GM12878 (cell line): ENCODE measurements around the gene AP3B1. TPM values are rescaled to one million over a fixed set of nuclear protein-coding genes. Genes with fewer than 3 reads are reported as not detected.

ENCODE experiments used
- ATAC-seq: fragments of 200-7000 bp; cut with Tn5 transposase; 3 replicates; pipeline ENCODE4 v1.9.1; 2020; ENCODE audit warnings: mild to moderate bottlenecking, moderate library complexity
- BruUV-seq: library from RNA; stranded (reverse); fragments of 400-500 nt; replicated peaks from 2 replicates; lab custom pipeline; 2021; lab: Mats Ljungman, UMichigan
- CTCF ChIA-PET: fragments of 300-600 bp; sonication (Branson Sonifier 250); formaldehyde crosslinking; extraction: SDS; loops from one replicate; lab custom pipeline; 2021; ENCODE audit warnings: inconsistent platforms; lab: Yijun Ruan, JAX
- POLR2A ChIA-PET: fragments of 350-600 bp; formaldehyde crosslinking; extraction: SDS; loops from one replicate; lab custom pipeline; 2021; ENCODE audit warnings: inconsistent platforms; lab: Charles Lee
- RAD21 ChIA-PET: fragments of 300-600 bp; sonication (Branson Sonifier 250); formaldehyde crosslinking; loops from one replicate; lab custom pipeline; 2023; ENCODE audit warnings: antibody characterized with exemption; ENCODE audit not compliant: unreplicated experiment; lab: Charles Lee
- SMC1A ChIA-PET: fragments of 300-600 bp; sonication (Branson Sonifier 250); formaldehyde crosslinking; loops from one replicate; lab custom pipeline; 2023; ENCODE audit not compliant: unreplicated experiment, uncharacterized antibody; lab: Charles Lee
- DNase-seq: peaks from one replicate; pipeline ENCODE4 v3.0.0-alpha.2; 2011; ENCODE audit warnings: low read depth, low spot score
- FAIRE-seq: peaks from 3 replicates; lab custom pipeline; 2011; peaks lifted over from hg19 to GRCh38; lab: Jason Lieb, UNC
- H2AFZ ChIP-seq: 2 replicates; pipeline ENCODE4 v1.6.0; 2011; ENCODE audit warnings: low read depth, low read length, control low read depth; ENCODE audit not compliant: control insufficient read depth
- H3K27ac ChIP-seq: 2 replicates; pipeline ENCODE4 v1.5.1; 2011; ENCODE audit warnings: control low read depth; ENCODE audit not compliant: control insufficient read depth, insufficient read depth
- H3K27me3 ChIP-seq, 2 experiments: replicated peaks in 1 of 2; 2 replicates each; pipeline versions ENCODE4 v1.6.0 to v1.6.1; 2011; ENCODE audit warnings: low read length in 1 of 2; ENCODE audit not compliant: control insufficient read depth in 2 of 2, insufficient read depth in 2 of 2
- H3K36me3 ChIP-seq, 2 experiments: 2 replicates each; pipeline ENCODE4 v1.5.1; 2011; ENCODE audit warnings: low read length in 1 of 2; ENCODE audit not compliant: control insufficient read depth in 2 of 2, insufficient read depth in 2 of 2
- H3K4me1 ChIP-seq: 2 replicates; pipeline ENCODE4 v1.6.1; 2011; ENCODE audit warnings: mild to moderate bottlenecking, low read length, moderate library complexity, mixed read lengths; ENCODE audit not compliant: control insufficient read depth, insufficient read depth
- H3K4me2 ChIP-seq: 2 replicates; pipeline ENCODE4 v1.6.0; 2011; ENCODE audit warnings: control low read depth; ENCODE audit not compliant: control insufficient read depth, insufficient read depth
- H3K4me3 ChIP-seq: fragments of 200-600 bp; sonication (generic); 2 replicates; pipeline ENCODE4 v1.5.1; 2016
- H3K79me2 ChIP-seq: 2 replicates; pipeline ENCODE4 v1.6.0; 2011; ENCODE audit warnings: low read length; ENCODE audit not compliant: control insufficient read depth, insufficient read depth
- H3K9ac ChIP-seq: 2 replicates; pipeline ENCODE4 v1.8.0; 2011; ENCODE audit warnings: low read length, control low read depth, mixed read lengths; ENCODE audit not compliant: control insufficient read depth, insufficient read depth
- H3K9me3 ChIP-seq: replicated peaks from 3 replicates; pipeline ENCODE4 v1.5.1; 2011; ENCODE audit warnings: mild to moderate bottlenecking, low read length; ENCODE audit not compliant: control insufficient read depth, insufficient read depth
- H4K20me1 ChIP-seq: 2 replicates; pipeline ENCODE4 v1.6.0; 2011; ENCODE audit not compliant: control insufficient read depth, insufficient read depth
- KAT2A ChIP-seq: conservative IDR thresholded peaks from 2 replicates; pipeline ENCODE4 v1.6.1; 2011; ENCODE audit warnings: low read depth, low read length; ENCODE audit not compliant: control insufficient read depth
- RFX5 ChIP-seq: IDR thresholded peaks from 2 replicates; pipeline ENCODE4 v1.6.1; 2011; ENCODE audit warnings: low read depth, low read length, improper control_type of control experiment
- SRF ChIP-seq, 2 experiments: IDR thresholded peaks; 2 replicates each; pipeline ENCODE4 v1.6.1; 2011; ENCODE audit warnings: low read depth in 2 of 2, low read length in 2 of 2, mild to moderate bottlenecking in 1 of 2, moderate library complexity in 1 of 2
- WGBS: methylation state at CpG from one replicate; pipeline ENCODE4 v1.1.6; 2016; ENCODE audit warnings: low lambda C conversion rate; ENCODE audit not compliant: insufficient replicate concordance, insufficient coverage; ENCODE audit errors: missing lambda C conversion rate; 5-methylcytosine and 5-hydroxymethylcytosine counted together
- in situ Hi-C: fragments of 300-500 bp; cut with MboI; formaldehyde crosslinking; loops from 9 replicates; pipeline ENCODE4 v1.14.3; 2018; ENCODE audit warnings: mixed read lengths
- intact Hi-C: fragments of 100-400 bp; cut with micrococcal nuclease; formaldehyde crosslinking; loops from one replicate; pipeline ENCODE4 v1.14.2; 2022; ENCODE audit not compliant: unreplicated experiment
- polyA plus RNA-seq, 11 experiments: library from polyadenylated mRNA; depleted of rRNA in 4 of 11; unstranded in 6 of 11; stranded (reverse) in 5 of 11; fragments of >200 nt; fragmentation: Nextera tagmentation in 4 of 11; fragmentation: Illumina TruSeq in 1 of 11; extraction: Ambion mirVana in 4 of 11; extraction: Trizol in 1 of 11; gene quantifications; 1 replicate in 1 of 11; 2 replicates in 10 of 11; pipeline versions ENCODE4 v1.2.1 to v1.2.3, GENCODE V29; 2011 to 2016; ENCODE audit warnings: inconsistent platforms in 2 of 11, missing spikeins in 2 of 11, low read depth in 1 of 11
- total RNA-seq, 4 experiments: library from RNA; depleted of rRNA in 3 of 4; stranded (reverse); fragments of >200 nt in 3 of 4; fragmentation: Illumina TruSeq in 1 of 4; extraction: Trizol in 1 of 4; gene quantifications; 2 replicates each; pipeline versions ENCODE4 v1.2.1 to v1.2.3, GENCODE V29; 2013 to 2021
- TF ChIP-seq, protein P1 (sequence below), 3 experiments: IDR thresholded peaks in 2 of 3; conservative IDR thresholded peaks in 1 of 3; 2 replicates each; pipeline ENCODE4 v1.5.1; 2011; ENCODE audit warnings: low read depth in 3 of 3, low read length in 3 of 3, mild to moderate bottlenecking in 3 of 3, control low read depth in 2 of 3, moderate library complexity in 2 of 3, inconsistent platforms in 1 of 3, mixed read lengths in 1 of 3; ENCODE audit not compliant: control insufficient read depth in 2 of 3, insufficient read depth in 1 of 3; ENCODE audit errors: extremely low read depth in 1 of 3

Gene AP3B1
- total and polyA plus RNA-seq, 10 of the 15 experiments (the other 5 are each of a cell fraction or from before 2014, with no cell fraction given), result 30.9 to 70.8 (median 46.0) TPM

DNA sequence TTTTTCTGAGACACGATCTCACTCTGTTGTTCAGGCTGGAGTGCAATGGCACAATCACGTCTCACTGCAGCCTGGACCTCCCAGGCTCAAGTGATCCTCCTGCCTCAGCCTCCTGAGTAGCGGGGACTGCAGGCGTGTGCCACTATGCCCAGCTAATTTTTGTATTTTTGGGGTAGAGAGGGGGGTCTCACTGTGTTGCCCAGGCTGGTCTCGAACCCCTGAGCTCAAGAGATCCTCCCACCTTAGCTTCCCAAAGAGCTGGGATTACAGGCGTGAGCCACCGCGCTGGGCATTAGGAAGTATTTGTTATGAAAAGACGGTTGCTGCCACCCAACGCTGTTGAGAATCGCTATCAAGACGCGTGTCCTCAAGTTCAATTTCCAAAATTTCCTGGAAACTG, 337.4 kb downstream of the AP3B1 start:
- in situ Hi-C loops, result no loop called here
- H4K20me1 ChIP-seq, result no peaks in the 10 kb centered on the region
- RAD21 ChIA-PET, result no interaction called here
- H3K4me1 ChIP-seq, result peaks cover 6% of the 10 kb centered on the region
- POLR2A ChIA-PET, result interaction anchor here (1.5 kb wide), 1 partner anchor 8 kb away, joined by 4 read pairs; no protein-coding TSS in a partner anchor
- no peaks in the 10 kb centered on the region for H3K36me3 ChIP-seq
- no peak overlapping the region for H3K4me3 ChIP-seq
- no peaks in the 10 kb centered on the region for H3K27me3 ChIP-seq
- no peak for FAIRE-seq
- intact Hi-C loops, result no loop called here
- H3K9me3 ChIP-seq, result peaks cover 2% of the 10 kb centered on the region; the same call in 1 of the 3 replicates
- ATAC-seq, result no peak
- no peak overlapping the region for H3K4me2 ChIP-seq
- no peak overlapping the region for H2AFZ ChIP-seq
- H3K27ac ChIP-seq, result no peak overlapping the region
- no peaks in the 10 kb centered on the region for H3K79me2 ChIP-seq
- no peak for DNase-seq
- no TSS peak for BruUV-seq
- SMC1A ChIA-PET, result interaction anchor here (1.2 to 3.9 kb wide), 2 partner anchors 13 to 19 kb away, joined by 3 to 15 read pairs; no protein-coding TSS in a partner anchor
- TF ChIP-seq KAT2A (no peak), SRF (IDR thresholded peaks at IDR 0.05; ENCODE audit: low read depth in 2 of 2, low read length in 2 of 2) (no peak), RFX5 (no peak)
- TF ChIP-seq, protein P1, sequence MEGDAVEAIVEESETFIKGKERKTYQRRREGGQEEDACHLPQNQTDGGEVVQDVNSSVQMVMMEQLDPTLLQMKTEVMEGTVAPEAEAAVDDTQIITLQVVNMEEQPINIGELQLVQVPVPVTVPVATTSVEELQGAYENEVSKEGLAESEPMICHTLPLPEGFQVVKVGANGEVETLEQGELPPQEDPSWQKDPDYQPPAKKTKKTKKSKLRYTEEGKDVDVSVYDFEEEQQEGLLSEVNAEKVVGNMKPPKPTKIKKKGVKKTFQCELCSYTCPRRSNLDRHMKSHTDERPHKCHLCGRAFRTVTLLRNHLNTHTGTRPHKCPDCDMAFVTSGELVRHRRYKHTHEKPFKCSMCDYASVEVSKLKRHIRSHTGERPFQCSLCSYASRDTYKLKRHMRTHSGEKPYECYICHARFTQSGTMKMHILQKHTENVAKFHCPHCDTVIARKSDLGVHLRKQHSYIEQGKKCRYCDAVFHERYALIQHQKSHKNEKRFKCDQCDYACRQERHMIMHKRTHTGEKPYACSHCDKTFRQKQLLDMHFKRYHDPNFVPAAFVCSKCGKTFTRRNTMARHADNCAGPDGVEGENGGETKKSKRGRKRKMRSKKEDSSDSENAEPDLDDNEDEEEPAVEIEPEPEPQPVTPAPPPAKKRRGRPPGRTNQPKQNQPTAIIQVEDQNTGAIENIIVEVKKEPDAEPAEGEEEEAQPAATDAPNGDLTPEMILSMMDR (IDR thresholded peaks at IDR 0.05 in 2 of 3, conservative IDR thresholded peaks at IDR 0.05 in 1 of 3; ENCODE audit: control insufficient read depth in 2 of 3, extremely low read depth in 1 of 3, insufficient read depth in 1 of 3, low read depth in 3 of 3, low read length in 3 of 3), result no peak
- CTCF ChIA-PET, result interaction anchor here (1.6 kb wide), 1 partner anchor 51 kb away, joined by 4 read pairs; no protein-coding TSS in a partner anchor
- H3K9ac ChIP-seq, result no peak overlapping the region
- 74% methylated on average over 11 of the region's 13 CpGs for WGBS
